ENCODE measurements around the gene ZNF565. TPM values are rescaled to one million over a fixed set of nuclear protein-coding genes. Genes with fewer than 3 reads are reported as not detected.
"Not testable (repeated sequence)": the region's sequence is repeated elsewhere in the genome, so short reads cannot be mapped to it uniquely, and the experiment has no call there.

Gene ZNF565
- total RNA-seq, 1 donor from 2014 or later = 4.4 TPM

DNA sequence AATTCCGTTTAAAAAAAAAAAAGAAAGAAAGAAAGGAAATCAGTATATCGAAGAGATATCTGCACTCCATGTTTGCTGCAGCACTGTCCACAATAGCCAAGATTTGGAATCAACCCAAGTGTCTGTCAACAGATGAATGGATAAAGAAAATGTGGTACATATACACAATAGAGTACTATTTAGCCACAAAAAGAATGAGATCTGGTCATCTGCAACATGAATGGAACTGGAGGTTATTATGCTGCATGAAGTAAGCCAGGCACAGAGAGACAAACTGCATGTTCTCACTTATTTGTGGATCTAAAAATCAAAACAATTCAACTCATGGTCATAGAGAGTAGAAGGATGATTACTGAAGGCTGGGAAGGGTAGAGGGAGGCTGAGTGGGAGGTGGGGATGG, 16.3 kb downstream of the ZNF565 start:
- no peak for DNase-seq
- peaks cover 37% of the 10 kb centered on the region for H3K36me3 ChIP-seq
- TF ChIP-seq, protein P1, sequence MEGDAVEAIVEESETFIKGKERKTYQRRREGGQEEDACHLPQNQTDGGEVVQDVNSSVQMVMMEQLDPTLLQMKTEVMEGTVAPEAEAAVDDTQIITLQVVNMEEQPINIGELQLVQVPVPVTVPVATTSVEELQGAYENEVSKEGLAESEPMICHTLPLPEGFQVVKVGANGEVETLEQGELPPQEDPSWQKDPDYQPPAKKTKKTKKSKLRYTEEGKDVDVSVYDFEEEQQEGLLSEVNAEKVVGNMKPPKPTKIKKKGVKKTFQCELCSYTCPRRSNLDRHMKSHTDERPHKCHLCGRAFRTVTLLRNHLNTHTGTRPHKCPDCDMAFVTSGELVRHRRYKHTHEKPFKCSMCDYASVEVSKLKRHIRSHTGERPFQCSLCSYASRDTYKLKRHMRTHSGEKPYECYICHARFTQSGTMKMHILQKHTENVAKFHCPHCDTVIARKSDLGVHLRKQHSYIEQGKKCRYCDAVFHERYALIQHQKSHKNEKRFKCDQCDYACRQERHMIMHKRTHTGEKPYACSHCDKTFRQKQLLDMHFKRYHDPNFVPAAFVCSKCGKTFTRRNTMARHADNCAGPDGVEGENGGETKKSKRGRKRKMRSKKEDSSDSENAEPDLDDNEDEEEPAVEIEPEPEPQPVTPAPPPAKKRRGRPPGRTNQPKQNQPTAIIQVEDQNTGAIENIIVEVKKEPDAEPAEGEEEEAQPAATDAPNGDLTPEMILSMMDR (IDR thresholded peaks at IDR 0.05; ENCODE audit: borderline replicate concordance) = no peak
- no peaks in the 10 kb centered on the region for H3K9me3 ChIP-seq (replicated peaks)
- no peak overlapping the region for H3K4me3 ChIP-seq
- H3K27ac ChIP-seq (replicated peaks) = no peak overlapping the region
- no peaks in the 10 kb centered on the region for H3K27me3 ChIP-seq (ENCODE audit: low read depth)
- H3K4me1 ChIP-seq = no peaks in the 10 kb centered on the region
- intact Hi-C loops (cut with micrococcal nuclease) = loop anchor here (10.0 kb wide), 1 partner anchor 297 kb away; no protein-coding TSS in a partner anchor

DNA sequence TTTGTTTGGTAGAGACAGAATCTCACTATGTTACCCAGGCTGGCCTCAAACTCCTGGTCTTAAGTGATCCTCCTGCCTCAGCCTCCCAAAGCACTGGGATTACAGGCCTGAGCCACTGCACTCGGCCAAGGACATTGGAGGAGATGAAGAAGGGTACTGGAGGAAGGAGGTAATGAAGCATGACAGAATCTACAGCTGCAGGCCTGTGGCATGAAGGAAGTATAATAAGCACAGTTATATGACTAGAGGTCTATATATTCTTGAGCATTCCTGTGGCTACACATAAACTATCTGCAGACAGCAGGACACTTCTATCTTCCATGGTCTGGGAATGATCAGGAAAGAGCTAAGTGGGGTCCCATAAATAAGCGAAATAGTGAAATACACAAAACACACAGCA, 18.2 kb downstream of the ZNF565 start:
- DNase-seq = no peak
- TF ChIP-seq, protein P1 (IDR thresholded peaks at IDR 0.05; ENCODE audit: borderline replicate concordance) = no peak
- no peak overlapping the region for H3K4me3 ChIP-seq
- no peak overlapping the region for H3K27ac ChIP-seq (replicated peaks)
- H3K36me3 ChIP-seq = peaks cover 44% of the 10 kb centered on the region
- H3K27me3 ChIP-seq (ENCODE audit: low read depth) = no peaks in the 10 kb centered on the region
- no peaks in the 10 kb centered on the region for H3K4me1 ChIP-seq
- no peaks in the 10 kb centered on the region for H3K9me3 ChIP-seq (replicated peaks)
- intact Hi-C loops (cut with micrococcal nuclease) = loop anchor here (10.0 kb wide), 1 partner anchor 299 kb away; no protein-coding TSS in a partner anchor

DNA sequence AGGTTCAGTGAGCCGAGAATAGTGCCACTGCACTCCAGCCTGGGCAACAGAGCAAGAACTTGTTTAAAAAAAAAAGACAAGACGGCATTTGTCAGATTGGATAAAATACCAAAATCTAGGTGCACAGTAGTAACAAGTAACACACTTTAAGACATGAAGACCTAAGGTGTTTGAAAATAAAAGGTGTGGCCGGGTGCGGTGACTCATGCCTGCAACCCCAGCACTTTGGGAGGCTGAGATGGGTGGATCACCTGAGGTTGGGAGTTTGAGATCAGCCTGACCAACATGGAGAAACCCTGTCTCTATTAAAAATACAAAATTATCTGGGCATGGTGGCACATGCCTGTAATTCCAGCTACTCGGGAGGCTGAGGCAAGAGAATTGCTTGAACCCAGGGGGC, 27.7 kb downstream of the ZNF565 start:
- intact Hi-C loops (cut with micrococcal nuclease); H3K4me1 ChIP-seq; H3K4me3 ChIP-seq; H3K27ac ChIP-seq (replicated peaks); DNase-seq; H3K9me3 ChIP-seq (replicated peaks); H3K27me3 ChIP-seq (ENCODE audit: low read depth): not testable (repeated sequence)
- peaks cover 17% of the 10 kb centered on the region for H3K36me3 ChIP-seq

DNA sequence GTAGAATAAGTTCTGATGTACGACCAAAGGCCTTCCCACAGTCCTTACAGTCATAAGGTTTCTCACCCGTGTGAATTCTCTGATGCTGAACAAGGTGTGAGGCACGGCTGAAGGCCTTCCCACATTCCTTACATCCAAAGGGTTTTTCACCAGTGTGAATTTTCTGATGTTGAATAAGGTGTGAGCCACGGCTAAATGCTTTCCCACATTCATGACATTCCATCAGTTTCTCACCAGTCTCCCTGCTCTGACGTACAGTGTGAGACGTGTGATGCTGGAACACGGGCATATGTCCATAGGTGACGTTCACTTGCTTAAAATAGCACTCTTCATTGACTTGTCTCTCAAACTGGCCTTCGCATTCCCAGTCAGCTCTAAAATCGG, 31.2 kb downstream of the ZNF565 start:
- H3K27me3 ChIP-seq (ENCODE audit: low read depth) = no peaks in the 10 kb centered on the region
- no peaks in the 10 kb centered on the region for H3K9me3 ChIP-seq (replicated peaks)
- intact Hi-C loops (cut with micrococcal nuclease) = no loop called here
- peak overlapping the region; percentile 66 for H3K27ac ChIP-seq (replicated peaks)
- no peak overlapping the region for H3K4me3 ChIP-seq
- TF ChIP-seq, protein P1 (IDR thresholded peaks at IDR 0.05; ENCODE audit: borderline replicate concordance) = no peak
- peaks cover 14% of the 10 kb centered on the region for H3K36me3 ChIP-seq
- H3K4me1 ChIP-seq = peaks cover 6% of the 10 kb centered on the region
- DNase-seq = no peak

DNA sequence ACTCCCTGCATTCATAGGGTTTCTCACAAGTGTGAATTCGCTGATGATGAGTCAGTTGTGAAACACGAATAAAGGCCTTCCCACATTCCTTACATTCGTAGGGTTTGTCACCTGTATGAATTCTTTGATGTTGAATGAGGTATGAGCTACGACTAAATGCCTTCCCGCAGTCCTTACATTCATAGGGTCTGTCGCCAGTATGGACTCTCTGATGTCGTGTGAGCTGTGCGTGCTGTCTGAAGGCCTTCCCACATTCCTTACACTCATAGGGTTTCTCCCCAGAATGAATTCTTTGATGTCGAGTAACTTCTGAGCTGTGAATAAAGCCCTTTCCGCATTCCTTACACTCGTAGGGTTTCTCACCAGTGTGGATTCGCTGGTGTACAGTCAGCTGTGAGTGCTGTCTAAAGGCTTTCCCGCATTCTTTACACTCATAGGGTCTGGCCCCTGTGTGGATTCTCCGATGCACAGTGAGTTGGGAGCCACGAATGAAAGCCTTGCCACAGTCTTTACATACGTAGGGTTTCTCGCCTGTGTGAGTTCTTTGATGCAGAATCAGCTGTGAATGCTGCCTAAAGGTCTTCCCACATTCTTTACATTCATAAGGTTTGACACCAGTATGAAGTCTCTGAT, 31.7 kb downstream of the ZNF565 start:
- H3K27me3 ChIP-seq (ENCODE audit: low read depth) = no peaks in the 10 kb centered on the region
- no peak for DNase-seq
- no peaks in the 10 kb centered on the region for H3K9me3 ChIP-seq (replicated peaks)
- H3K27ac ChIP-seq (replicated peaks) = peak overlapping the region; percentile 66
- peaks cover 13% of the 10 kb centered on the region for H3K36me3 ChIP-seq
- H3K4me1 ChIP-seq = peaks cover 6% of the 10 kb centered on the region
- no peak overlapping the region for H3K4me3 ChIP-seq
- intact Hi-C loops (cut with micrococcal nuclease) = no loop called here
- TF ChIP-seq, protein P1 (IDR thresholded peaks at IDR 0.05; ENCODE audit: borderline replicate concordance) = no peak

DNA sequence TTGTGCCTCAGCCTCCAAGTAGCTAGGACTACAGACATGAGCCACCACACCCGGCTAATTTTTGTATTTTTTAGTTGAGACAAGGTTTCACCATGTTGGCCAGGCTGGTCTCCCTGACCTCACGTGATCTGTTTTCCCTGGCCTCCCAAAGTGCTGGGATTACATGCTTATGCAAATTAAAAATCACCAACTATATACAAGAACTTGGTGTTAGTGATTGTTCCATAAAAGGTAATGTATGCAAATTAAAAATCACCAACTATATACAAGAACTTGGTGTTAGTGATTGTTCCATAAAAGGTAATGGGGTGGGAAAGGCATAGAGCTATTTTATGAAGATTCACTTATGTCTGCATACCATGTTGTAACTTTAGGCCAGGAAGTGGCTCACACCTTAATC, 35.4 kb downstream of the ZNF565 start:
- H3K4me1 ChIP-seq; H3K27me3 ChIP-seq (ENCODE audit: low read depth); intact Hi-C loops (cut with micrococcal nuclease); H3K4me3 ChIP-seq; DNase-seq; H3K9me3 ChIP-seq (replicated peaks); H3K27ac ChIP-seq (replicated peaks): not testable (repeated sequence)
- peaks cover 13% of the 10 kb centered on the region for H3K36me3 ChIP-seq

DNA sequence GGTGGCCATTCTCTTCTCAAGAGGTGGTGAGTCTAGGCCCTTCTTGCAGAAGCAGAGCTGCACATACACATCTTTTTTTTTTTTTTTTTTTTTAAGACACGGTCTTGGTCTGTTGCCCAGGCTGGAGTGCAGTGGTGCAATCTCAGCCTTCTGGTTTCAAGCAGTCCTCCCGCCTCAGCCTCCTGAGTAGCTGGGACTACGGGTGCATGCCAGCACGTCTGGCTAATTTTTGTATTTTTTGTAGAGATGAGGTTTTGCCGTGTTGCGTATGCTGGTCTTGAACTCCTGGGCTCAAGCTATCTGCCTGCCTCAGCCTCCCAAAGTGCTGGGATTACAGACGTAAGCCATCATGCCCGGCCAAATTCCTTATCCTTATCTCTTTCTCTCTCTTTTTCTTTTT, 40.6 kb downstream of the ZNF565 start:
- intact Hi-C loops (cut with micrococcal nuclease); H3K27ac ChIP-seq (replicated peaks); H3K9me3 ChIP-seq (replicated peaks); DNase-seq; H3K36me3 ChIP-seq; H3K27me3 ChIP-seq (ENCODE audit: low read depth); H3K4me3 ChIP-seq: not testable (repeated sequence)
- peaks cover 17% of the 10 kb centered on the region for H3K4me1 ChIP-seq
